ENCODE measurements around the gene TET1.

The TET1 gene

DNA sequence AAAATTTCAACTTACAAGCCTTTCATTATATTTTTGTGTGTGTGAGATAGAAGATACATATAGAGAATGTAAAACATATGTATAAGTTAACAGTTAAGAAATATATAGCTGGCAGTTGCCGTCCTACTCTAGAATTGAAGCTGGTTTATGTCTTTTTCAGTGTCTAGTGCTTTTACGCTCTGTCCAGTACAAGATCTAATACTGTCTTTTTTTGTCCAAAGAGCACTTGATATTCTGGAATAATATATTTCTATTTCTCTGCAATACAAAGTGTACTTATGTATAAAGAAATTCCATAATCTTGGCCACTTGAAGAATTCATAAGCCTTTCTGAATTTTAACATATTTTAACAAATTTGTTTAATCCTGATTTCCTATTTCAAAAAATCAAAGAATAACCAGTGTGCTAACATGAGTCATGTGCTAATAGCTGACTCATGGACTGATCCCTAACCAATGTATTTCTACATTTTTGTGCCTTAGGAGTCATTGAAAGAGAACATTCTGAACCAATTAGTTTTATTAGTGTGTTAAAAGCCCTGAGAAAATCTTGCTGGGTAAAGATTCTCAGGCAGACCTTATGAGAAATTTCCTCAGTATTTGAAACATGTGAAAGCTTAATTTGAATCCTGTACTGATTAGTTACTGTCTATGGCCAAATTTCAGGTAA lies 87.7 kb downstream of the TET1 start:
- DNase-seq: no peak
- Mint-ChIP-seq H3K36me3 (ENCODE audit: low read depth) (peaks cover 87% of the 10 kb centered on the region), H3K4me1 (no peaks in the 10 kb centered on the region), H3K4me3 (no peak overlapping the region), H3K27ac (no peak overlapping the region), H3K27me3 (ENCODE audit: low read depth, poor library complexity) (no peaks in the 10 kb centered on the region), H3K9me3 (peaks cover 3% of the 10 kb centered on the region)
- TF ChIP-seq, protein P1, sequence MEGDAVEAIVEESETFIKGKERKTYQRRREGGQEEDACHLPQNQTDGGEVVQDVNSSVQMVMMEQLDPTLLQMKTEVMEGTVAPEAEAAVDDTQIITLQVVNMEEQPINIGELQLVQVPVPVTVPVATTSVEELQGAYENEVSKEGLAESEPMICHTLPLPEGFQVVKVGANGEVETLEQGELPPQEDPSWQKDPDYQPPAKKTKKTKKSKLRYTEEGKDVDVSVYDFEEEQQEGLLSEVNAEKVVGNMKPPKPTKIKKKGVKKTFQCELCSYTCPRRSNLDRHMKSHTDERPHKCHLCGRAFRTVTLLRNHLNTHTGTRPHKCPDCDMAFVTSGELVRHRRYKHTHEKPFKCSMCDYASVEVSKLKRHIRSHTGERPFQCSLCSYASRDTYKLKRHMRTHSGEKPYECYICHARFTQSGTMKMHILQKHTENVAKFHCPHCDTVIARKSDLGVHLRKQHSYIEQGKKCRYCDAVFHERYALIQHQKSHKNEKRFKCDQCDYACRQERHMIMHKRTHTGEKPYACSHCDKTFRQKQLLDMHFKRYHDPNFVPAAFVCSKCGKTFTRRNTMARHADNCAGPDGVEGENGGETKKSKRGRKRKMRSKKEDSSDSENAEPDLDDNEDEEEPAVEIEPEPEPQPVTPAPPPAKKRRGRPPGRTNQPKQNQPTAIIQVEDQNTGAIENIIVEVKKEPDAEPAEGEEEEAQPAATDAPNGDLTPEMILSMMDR (IDR thresholded peaks at IDR 0.05): no peak

DNA sequence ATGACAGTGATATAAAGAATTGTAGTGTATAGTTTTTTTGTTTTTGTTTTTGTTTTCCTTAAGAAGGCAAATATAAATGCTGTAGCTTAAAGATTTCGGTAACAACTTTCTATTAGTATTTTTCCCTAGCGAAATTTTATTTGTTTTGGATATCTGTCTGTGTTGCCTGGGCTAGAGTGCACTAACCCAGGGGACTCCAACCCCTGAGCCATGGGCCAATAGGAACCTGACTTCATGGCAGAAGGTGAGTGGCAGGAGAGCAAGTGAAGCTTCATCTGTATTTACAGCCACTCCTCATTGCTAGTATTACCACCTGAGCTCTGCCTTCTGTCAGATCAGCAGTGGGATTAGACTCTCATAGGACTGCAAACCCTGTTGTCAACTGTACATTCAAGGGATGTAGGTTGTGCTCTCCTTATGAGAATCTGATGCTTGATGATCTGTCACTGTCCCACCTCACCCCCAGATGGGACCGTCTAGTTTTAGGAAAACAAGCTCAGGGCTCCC lies 95.5 kb downstream of the TET1 start:
- H3K4me1 Mint-ChIP-seq: no peaks in the 10 kb centered on the region

DNA sequence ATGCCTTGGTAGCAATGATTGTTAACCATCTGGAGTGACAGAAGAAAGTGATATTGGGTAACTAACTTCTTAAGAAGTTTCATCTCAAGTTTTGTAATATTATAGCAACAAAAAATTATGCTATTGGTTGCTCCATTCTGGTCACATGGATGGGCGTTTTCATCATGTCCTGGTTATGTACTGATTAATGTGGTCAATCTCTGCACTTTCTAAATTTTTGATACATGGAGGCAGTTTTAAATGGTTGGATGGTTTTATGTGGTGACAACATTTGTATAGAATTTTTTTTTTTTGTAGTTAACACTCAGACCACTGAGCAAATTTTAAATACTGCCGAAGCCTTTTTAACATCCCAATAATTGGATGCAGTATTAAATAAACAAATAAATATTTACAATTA lies 105.7 kb downstream of the TET1 start:
- H3K27ac Mint-ChIP-seq: no peak overlapping the region
- TF ChIP-seq, protein P1 (IDR thresholded peaks at IDR 0.05): no peak
- no peak for DNase-seq
- peaks cover 3% of the 10 kb centered on the region for H3K27me3 Mint-ChIP-seq (ENCODE audit: low read depth, poor library complexity)
- no peaks in the 10 kb centered on the region for H3K9me3 Mint-ChIP-seq
- H3K36me3 Mint-ChIP-seq (ENCODE audit: low read depth): peaks cover 54% of the 10 kb centered on the region
- no peaks in the 10 kb centered on the region for H3K4me1 Mint-ChIP-seq
- no peak overlapping the region for H3K4me3 Mint-ChIP-seq

More for the DNA sequence above, 95.5 kb downstream of the TET1 start:
- Mint-ChIP-seq H3K27ac (no peak overlapping the region), H3K27me3 (ENCODE audit: low read depth, poor library complexity) (no peaks in the 10 kb centered on the region), H3K36me3 (ENCODE audit: low read depth) (peaks cover 85% of the 10 kb centered on the region), H3K4me3 (no peak overlapping the region), H3K9me3 (peaks cover 7% of the 10 kb centered on the region)
- TF ChIP-seq, protein P1 (IDR thresholded peaks at IDR 0.05): no peak
- no peak for DNase-seq

DNA sequence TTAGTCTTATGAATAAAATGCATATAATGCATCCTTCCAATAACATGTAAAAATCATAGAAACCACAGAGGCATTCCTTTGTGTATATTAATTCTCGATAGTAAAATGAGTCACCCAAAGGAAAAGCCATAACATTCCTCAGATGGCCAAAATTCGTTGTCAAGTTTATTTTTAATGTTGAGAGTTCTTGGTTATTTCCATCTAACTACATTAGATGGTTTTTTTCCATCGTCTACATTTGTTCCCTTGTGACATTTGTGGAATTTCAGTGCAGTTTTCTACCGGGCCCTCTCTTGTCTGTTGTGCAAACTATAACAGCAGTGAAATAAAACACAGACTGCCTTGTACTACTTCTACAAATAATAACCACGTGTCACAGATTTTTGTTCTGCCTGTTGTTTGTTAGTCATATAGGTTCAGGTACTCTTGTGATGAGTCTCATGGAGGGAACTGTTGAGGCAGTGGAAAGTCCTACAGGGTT lies 106.2 kb downstream of the TET1 start:
- Mint-ChIP-seq H3K9me3 (peaks cover 4% of the 10 kb centered on the region), H3K4me3 (no peak overlapping the region), H3K4me1 (no peaks in the 10 kb centered on the region), H3K27ac (no peak overlapping the region), H3K36me3 (ENCODE audit: low read depth) (peaks cover 59% of the 10 kb centered on the region), H3K27me3 (ENCODE audit: low read depth, poor library complexity) (peaks cover 3% of the 10 kb centered on the region)
- DNase-seq: no peak
- TF ChIP-seq, protein P1 (IDR thresholded peaks at IDR 0.05): no peak

DNA sequence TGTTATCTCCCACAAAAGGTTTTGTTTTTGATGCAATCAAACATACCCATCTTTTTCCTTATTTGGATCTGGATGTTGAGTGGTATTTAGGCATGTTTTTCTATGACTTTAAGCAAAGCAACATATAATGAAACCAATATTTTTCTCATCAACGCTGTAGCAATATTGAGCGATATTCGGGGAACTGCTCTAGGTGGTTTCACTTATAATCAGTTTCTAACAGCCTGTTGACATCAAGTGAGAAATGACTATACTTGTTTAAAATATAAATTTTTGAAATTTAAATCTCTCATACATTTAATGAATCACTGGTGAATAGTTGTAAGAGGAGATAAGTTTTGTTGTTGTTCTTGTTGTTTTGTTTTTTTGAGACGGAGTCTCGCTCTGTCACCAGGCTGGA lies 108.1 kb downstream of the TET1 start:
- TF ChIP-seq, protein P1 (IDR thresholded peaks at IDR 0.05): no peak
- DNase-seq: no peak
- no peaks in the 10 kb centered on the region for H3K4me1 Mint-ChIP-seq
- peaks cover 78% of the 10 kb centered on the region for H3K36me3 Mint-ChIP-seq (ENCODE audit: low read depth)
- H3K9me3 Mint-ChIP-seq: peaks cover 10% of the 10 kb centered on the region
- no peak overlapping the region for H3K4me3 Mint-ChIP-seq
- no peaks in the 10 kb centered on the region for H3K27me3 Mint-ChIP-seq (ENCODE audit: low read depth, poor library complexity)
- H3K27ac Mint-ChIP-seq: no peak overlapping the region

DNA sequence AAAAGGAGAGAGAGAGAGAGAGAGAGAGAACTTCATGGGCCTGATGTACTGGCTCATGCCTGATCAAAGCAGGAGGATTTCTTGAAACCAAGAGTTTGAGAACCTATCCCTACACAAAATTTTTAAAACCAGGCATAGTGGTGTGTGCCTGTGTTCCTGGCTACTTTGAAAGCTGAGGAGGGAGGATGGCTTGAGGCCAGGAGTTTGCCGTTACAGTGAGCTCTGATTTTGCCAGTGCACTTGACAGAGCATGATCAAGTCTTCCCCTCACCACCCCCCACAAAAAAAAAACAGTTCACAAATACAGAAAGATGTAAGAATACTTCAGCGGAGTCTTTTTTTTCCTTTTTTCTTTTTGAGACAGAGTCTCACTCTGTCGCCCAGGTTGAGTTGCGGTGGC lies 108.8 kb downstream of the TET1 start:
- TF ChIP-seq, protein P1 (IDR thresholded peaks at IDR 0.05): no peak
- no peaks in the 10 kb centered on the region for H3K4me1 Mint-ChIP-seq
- no peak overlapping the region for H3K4me3 Mint-ChIP-seq
- peaks cover 12% of the 10 kb centered on the region for H3K9me3 Mint-ChIP-seq
- no peak for DNase-seq
- peaks cover 82% of the 10 kb centered on the region for H3K36me3 Mint-ChIP-seq (ENCODE audit: low read depth)
- no peaks in the 10 kb centered on the region for H3K27me3 Mint-ChIP-seq (ENCODE audit: low read depth, poor library complexity)
- H3K27ac Mint-ChIP-seq: no peak overlapping the region
